Lung (tissue), 12 donors: Measurements from ENCODE around the gene MYBPC2. TPM values are rescaled to one million over a fixed set of nuclear protein-coding genes. Genes with fewer than 3 reads are reported as not detected.

ENCODE experiments used
- ATAC-seq: fragments of 200-7000 bp; cut with Tn5 transposase; one replicate; pipeline ENCODE4 v1.9.1; 2020; ENCODE audit warnings: moderate number of reproducible peaks; ENCODE audit not compliant: insufficient read depth, low FRiP score
- DNase-seq, 3 donors: peaks; one replicate each; pipeline ENCODE4 v3.0.0-alpha.2; 2013 to 2017
- H3K27ac ChIP-seq, 2 donors: one replicate each; pipeline ENCODE4 v1.5.1; 2013; ENCODE audit warnings: mild to moderate bottlenecking in 2 of 2, moderate library complexity in 2 of 2, control low read depth in 1 of 2, inconsistent platforms in 1 of 2, low read depth in 1 of 2, low read length in 1 of 2
- H3K27me3 ChIP-seq, 3 donors: one replicate each; pipeline ENCODE4 v1.5.1; 2013; ENCODE audit warnings: low read length in 2 of 3; ENCODE audit not compliant: control insufficient read depth in 3 of 3, insufficient read depth in 3 of 3
- H3K36me3 ChIP-seq, 4 donors: one replicate each; pipeline ENCODE4 v1.5.1; 2013; ENCODE audit warnings: low read length in 4 of 4, mild to moderate bottlenecking in 1 of 4, moderate library complexity in 1 of 4; ENCODE audit not compliant: control insufficient read depth in 4 of 4, insufficient read depth in 4 of 4
- H3K4me1 ChIP-seq, 5 donors: one replicate each; pipeline ENCODE4 v1.5.1; 2013; ENCODE audit warnings: low read length in 5 of 5, mild to moderate bottlenecking in 2 of 5, moderate library complexity in 1 of 5; ENCODE audit not compliant: control insufficient read depth in 5 of 5, insufficient read depth in 5 of 5
- H3K4me3 ChIP-seq: one replicate; pipeline ENCODE4 v1.5.1; 2013; ENCODE audit warnings: mild to moderate bottlenecking, control low read depth, moderate library complexity
- H3K9ac ChIP-seq, 2 donors: one replicate each; pipeline ENCODE4 v1.5.1; 2013; ENCODE audit warnings: low read length in 2 of 2, control low read depth in 1 of 2; ENCODE audit not compliant: insufficient read depth in 1 of 2
- H3K9me3 ChIP-seq, 4 donors: one replicate each; pipeline ENCODE4 v1.5.1; 2013; ENCODE audit warnings: low read length in 3 of 4, mild to moderate bottlenecking in 1 of 4, moderate library complexity in 1 of 4; ENCODE audit not compliant: control insufficient read depth in 4 of 4, insufficient read depth in 3 of 4
- CTCF ChIP-seq: IDR thresholded peaks from 2 replicates; pipeline ENCODE4 v1.5.1; 2012; ENCODE audit warnings: mild to moderate bottlenecking; ENCODE audit errors: control extremely low read depth, extremely low read depth
- WGBS, 2 donors: extraction: QIAGEN DNeasy Blood & Tissue Kit; methylation state at CpG; one replicate each; pipeline ENCODE4 v1.1.7; 2013; 5-methylcytosine and 5-hydroxymethylcytosine counted together
- polyA plus RNA-seq, 2 donors: library from polyadenylated mRNA; stranded (reverse); fragments of 200-250 nt; gene quantifications; one replicate each; pipeline ENCODE4 v1.2.1, GENCODE V29; 2013
- total RNA-seq, 2 donors: library from RNA; depleted of rRNA in 1 of 2; stranded (reverse); fragments of >200 nt in 1 of 2; gene quantifications; one replicate each; pipeline ENCODE4 v1.2.1, GENCODE V29; 2014 to 2021
- donor health status: control.
- donor health status: control.
- donor health status: Bipolar disorder and iron deficiency.
- donor health status: healthy.
- donor health status: DM: yes; HTN: yes; CAD: no.

MYBPC2 gene
- total and polyA plus RNA-seq, 4 donors: 0.04 to 0.91 (median 0.38) TPM

GRCh38 chr19:50402544-50403301 is 30.0 kb upstream of the MYBPC2 start:
- Histone ChIP-seq H3K9ac (no peak overlapping the region), H3K27me3 (no peaks in the 10 kb centered on the region), H3K9me3 (peaks cover 0 to 3% (median 0%) of the 10 kb centered on the region in 4 donors), H3K27ac (no peak overlapping the region), H3K4me3 (no peak overlapping the region), H3K4me1 (no peaks in the 10 kb centered on the region), H3K36me3 (peaks cover 0 to 44% (median 12%) of the 10 kb centered on the region in 4 donors)
- TF ChIP-seq CTCF: no peak
- DNase-seq (no peak), ATAC-seq (no peak)
- WGBS, 2 donors: 97 to 98% methylated on average over 35 to 41 of the region's 41 CpGs

GRCh38 chr19:50406156-50406820 is 26.4 kb upstream of the MYBPC2 start:
- Histone ChIP-seq H3K9me3 (no peaks in the 10 kb centered on the region), H3K36me3 (peaks cover 0 to 54% (median 15%) of the 10 kb centered on the region in 4 donors), H3K4me1 (no peaks in the 10 kb centered on the region), H3K4me3 (no peak overlapping the region), H3K9ac (no peak overlapping the region), H3K27ac (no peak overlapping the region), H3K27me3 (no peaks in the 10 kb centered on the region)
- no peak for ATAC-seq
- DNase-seq: no peak
- TF ChIP-seq CTCF: no peak
- 88 to 96% methylated on average over 22 of the region's 22 CpGs for WGBS, 2 donors

- H3K4me3 ChIP-seq: no peak overlapping the region
- no peaks in the 10 kb centered on the region for H3K27me3 ChIP-seq
- no peak for TF ChIP-seq CTCF
- H3K36me3 ChIP-seq: peaks cover 0 to 51% (median 15%) of the 10 kb centered on the region in 4 donors
- H3K27ac ChIP-seq: no peak overlapping the region
- no peak for DNase-seq
- H3K4me1 ChIP-seq: no peaks in the 10 kb centered on the region
- H3K9me3 ChIP-seq: no peaks in the 10 kb centered on the region
- H3K9ac ChIP-seq: no peak overlapping the region
- 93 to 95% methylated on average over 19 of the region's 19 CpGs for WGBS, 2 donors
- ATAC-seq: no peak
These were observed 25.9 kb upstream of the MYBPC2 start for GRCh38 chr19:50406829-50407228.
